Lung (tissue), 16 donors: ENCODE results near the gene NTM. TPM values are rescaled to one million over a fixed set of nuclear protein-coding genes. Genes with fewer than 3 reads are reported as not detected.
A peak's percentile ranks its signal among the peaks of the same experiment; 100 is the strongest.

ENCODE experiments used
- ATAC-seq: fragments of 200-7000 bp; cut with Tn5 transposase; one replicate; pipeline ENCODE4 v1.9.1; 2020; ENCODE audit warnings: moderate number of reproducible peaks; ENCODE audit not compliant: insufficient read depth, low FRiP score
- DNase-seq, 3 donors: peaks; one replicate each; pipeline ENCODE4 v3.0.0-alpha.2; 2013 to 2017
- H3K27ac ChIP-seq, 2 donors: one replicate each; pipeline ENCODE4 v1.5.1; 2013; ENCODE audit warnings: mild to moderate bottlenecking in 2 of 2, moderate library complexity in 2 of 2, control low read depth in 1 of 2, inconsistent platforms in 1 of 2, low read depth in 1 of 2, low read length in 1 of 2
- H3K27me3 ChIP-seq, 3 donors: one replicate each; pipeline ENCODE4 v1.5.1; 2013; ENCODE audit warnings: low read length in 2 of 3; ENCODE audit not compliant: control insufficient read depth in 3 of 3, insufficient read depth in 3 of 3
- H3K36me3 ChIP-seq, 4 donors: one replicate each; pipeline ENCODE4 v1.5.1; 2013; ENCODE audit warnings: low read length in 4 of 4, mild to moderate bottlenecking in 1 of 4, moderate library complexity in 1 of 4; ENCODE audit not compliant: control insufficient read depth in 4 of 4, insufficient read depth in 4 of 4
- H3K4me1 ChIP-seq, 5 donors: one replicate each; pipeline ENCODE4 v1.5.1; 2013; ENCODE audit warnings: low read length in 5 of 5, mild to moderate bottlenecking in 2 of 5, moderate library complexity in 1 of 5; ENCODE audit not compliant: control insufficient read depth in 5 of 5, insufficient read depth in 5 of 5
- H3K4me3 ChIP-seq: one replicate; pipeline ENCODE4 v1.5.1; 2013; ENCODE audit warnings: mild to moderate bottlenecking, control low read depth, moderate library complexity
- H3K9ac ChIP-seq, 2 donors: one replicate each; pipeline ENCODE4 v1.5.1; 2013; ENCODE audit warnings: low read length in 2 of 2, control low read depth in 1 of 2; ENCODE audit not compliant: insufficient read depth in 1 of 2
- H3K9me3 ChIP-seq, 4 donors: one replicate each; pipeline ENCODE4 v1.5.1; 2013; ENCODE audit warnings: low read length in 3 of 4, mild to moderate bottlenecking in 1 of 4, moderate library complexity in 1 of 4; ENCODE audit not compliant: control insufficient read depth in 4 of 4, insufficient read depth in 3 of 4
- CTCF ChIP-seq: IDR thresholded peaks from 2 replicates; pipeline ENCODE4 v1.5.1; 2012; ENCODE audit warnings: mild to moderate bottlenecking; ENCODE audit errors: control extremely low read depth, extremely low read depth
- WGBS, 2 donors: extraction: QIAGEN DNeasy Blood & Tissue Kit; methylation state at CpG; one replicate each; pipeline ENCODE4 v1.1.7; 2013; 5-methylcytosine and 5-hydroxymethylcytosine counted together
- long read RNA-seq, 5 donors: transcript quantifications; one replicate each; lab custom pipeline, GENCODE V29; 2026
- polyA plus RNA-seq, 2 donors: library from polyadenylated mRNA; stranded (reverse); fragments of 200-250 nt; gene quantifications; one replicate each; pipeline ENCODE4 v1.2.1, GENCODE V29; 2013
- total RNA-seq, 2 donors: library from RNA; depleted of rRNA in 1 of 2; stranded (reverse); fragments of >200 nt in 1 of 2; gene quantifications; one replicate each; pipeline ENCODE4 v1.2.1, GENCODE V29; 2014 to 2021
- donor health status: control.
- donor health status: control.
- donor health status: Bipolar disorder and iron deficiency.
- donor health status: healthy.
- donor health status: DM: yes; HTN: yes; CAD: no.

NTM gene
- 10 to 100 TPM; 12.0 to 30.9 TPM for total RNA-seq
- polyA plus RNA-seq, result 1 to 10 TPM in 1 of 2 donors, under 1 TPM in 1; 0.39 to 2.3 TPM
- long read RNA-seq, donor 1, transcript NTM-206 (7 exons, 2,583 nt), result major isoform, 7 of 10 reads
- long read RNA-seq, donor 1, partial matches to known transcripts, result 0 of 10 reads
- long read RNA-seq, donor 1, other reads (novel, unspliced or antisense), result 0 of 10 reads
- long read RNA-seq, donor 2, partial matches to known transcripts, result 0 of 3 reads
- long read RNA-seq, donor 2, other reads (novel, unspliced or antisense), result 0 of 3 reads
- long read RNA-seq, donor 3, result 0 reads
- long read RNA-seq, donor 4, partial matches to known transcripts, result 5 of 7 reads
- long read RNA-seq, donor 4, other reads (novel, unspliced or antisense), result 0 of 7 reads
- long read RNA-seq, donor 5, transcript NTM-206 (7 exons, 2,583 nt), result major isoform, 7 of 14 reads
- long read RNA-seq, donor 5, transcript NTM-221 (6 exons, 2,550 nt), result minor isoform, 6 of 14 reads
- long read RNA-seq, donor 5, partial matches to known transcripts, result 0 of 14 reads
- long read RNA-seq, donor 5, other reads (novel, unspliced or antisense), result 0 of 14 reads

- Histone ChIP-seq H3K4me1 (peaks cover 0 to 13% (median 0%) of the 10 kb centered on the region in 5 donors), H3K27ac (no peak within 1 kb of the TSS), H3K27me3 (peaks cover 0 to 63% (median 36%) of the 10 kb centered on the region in 3 donors), H3K9me3 (peaks cover 0 to 10% (median 0%) of the 10 kb centered on the region in 4 donors), H3K4me3 (no peak within 1 kb of the TSS), H3K9ac (no peak within 1 kb of the TSS), H3K36me3 (no peaks in the 10 kb centered on the region)
- DNase-seq (peak; percentile 65 to 92 (median 76)), ATAC-seq (no peak)
- WGBS, 2 donors, result 38 to 77% methylated on average over 7 of the region's 7 CpGs
- TF ChIP-seq CTCF, result no peak
Observed at GRCh38 chr11:131370090-131370751, at the start of gene NTM. Gene NTM, plus strand, starts transcription at chr11:131370615.

GRCh38 chr11:131324921-131325570 is 45.4 kb upstream of the NTM start:
- no peak overlapping the region for H3K4me3 ChIP-seq
- ATAC-seq, result no peak
- no peak for TF ChIP-seq CTCF
- H3K27ac ChIP-seq, result no peak overlapping the region
- no peak overlapping the region for H3K9ac ChIP-seq
- WGBS, 2 donors, result 68 to 82% methylated on average over 11 of the region's 11 CpGs
- H3K9me3 ChIP-seq, result peaks cover 0 to 8% (median 0%) of the 10 kb centered on the region in 4 donors
- H3K4me1 ChIP-seq, result no peaks in the 10 kb centered on the region
- no peak for DNase-seq
- H3K36me3 ChIP-seq, result no peaks in the 10 kb centered on the region
- no peaks in the 10 kb centered on the region for H3K27me3 ChIP-seq

- Histone ChIP-seq H3K27me3 (no peaks in the 10 kb centered on the region), H3K9ac (no peak overlapping the region), H3K9me3 (peaks cover 0 to 8% (median 0%) of the 10 kb centered on the region in 4 donors), H3K4me1 (no peaks in the 10 kb centered on the region), H3K27ac (no peak overlapping the region), H3K36me3 (no peaks in the 10 kb centered on the region), H3K4me3 (no peak overlapping the region)
- ATAC-seq (no peak), DNase-seq (no peak)
- no peak for TF ChIP-seq CTCF
- 36 to 44% methylated on average over 4 of the region's 4 CpGs for WGBS, 2 donors
Observed at GRCh38 chr11:131326829-131327228, 43.6 kb upstream of the NTM start.
